Brain microvascular endothelial cell (primary cell): ENCODE measurements around the gene SLC25A41.

Experiments
- DNase-seq: peaks from one replicate; pipeline ENCODE4 v3.0.0-alpha.2; 2020
- H3K27ac ChIP-seq: fragments of 250-450 bp; sonication (Bioruptor Pico); 2 replicates; pipeline ENCODE4 v1.5.1; 2020; ENCODE audit warnings: mild to moderate bottlenecking, moderate library complexity
- H3K27me3 ChIP-seq: fragments of 250-450 bp; sonication (Bioruptor Pico); replicated peaks from 2 replicates; pipeline ENCODE4 v1.5.1; 2020; ENCODE audit warnings: mild to moderate bottlenecking
- H3K36me3 ChIP-seq: fragments of 250-450 bp; sonication (Bioruptor Pico); replicated peaks from 2 replicates; pipeline ENCODE4 v1.5.1; 2020; ENCODE audit warnings: mild to moderate bottlenecking
- H3K4me3 ChIP-seq: 2 replicates; pipeline ENCODE4 v1.5.1; 2011; ENCODE audit warnings: low read depth, mild to moderate bottlenecking, control low read depth, low read length, moderate library complexity
- in situ Hi-C: cut with HindIII; loops from 2 replicates; pipeline ENCODE4 v1.10.0; 2017; ENCODE audit warnings: low sequenced_read_pairs, low pct_ligation_motif_present
- TF ChIP-seq, protein P1 (sequence below): IDR thresholded peaks from 2 replicates; pipeline ENCODE4 v1.5.1; 2011; ENCODE audit warnings: low read depth, mild to moderate bottlenecking, moderate library complexity, low read length, control low read depth, inconsistent platforms; ENCODE audit errors: missing control alignments

The SLC25A41 gene

DNA sequence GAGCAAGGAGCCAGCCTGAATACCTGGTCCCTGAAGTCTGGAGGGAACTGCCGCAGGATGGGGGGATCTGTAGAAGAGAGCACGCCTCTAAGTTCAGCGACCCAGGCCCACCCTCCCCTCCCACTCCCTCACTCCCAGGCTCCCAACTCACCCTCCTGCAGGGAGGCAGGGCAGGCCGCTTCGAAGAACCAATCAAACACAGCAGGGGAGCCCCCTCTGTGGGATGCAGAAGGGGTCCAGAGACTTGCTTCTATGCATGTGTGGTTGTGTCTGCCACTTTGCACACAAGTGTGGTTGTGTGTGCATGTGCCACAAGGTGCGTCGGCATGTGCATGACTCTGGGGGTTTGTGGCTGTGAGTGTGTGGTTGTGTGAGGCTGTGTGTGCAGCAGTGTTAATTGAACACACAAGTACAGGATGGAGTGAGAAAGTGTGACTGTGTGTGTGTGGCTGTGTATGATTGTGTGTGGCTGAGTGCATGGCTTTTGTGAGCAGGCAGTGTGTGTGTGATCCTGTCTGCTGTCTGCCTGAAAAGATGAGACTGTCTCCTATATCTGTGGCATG lies 46.4 kb upstream of the SLC25A41 start:
- H3K4me3 ChIP-seq: no peak overlapping the region
- no peaks in the 10 kb centered on the region for H3K36me3 ChIP-seq
- DNase-seq: no peak
- in situ Hi-C loops: no loop called here
- H3K27me3 ChIP-seq: no peaks in the 10 kb centered on the region
- H3K27ac ChIP-seq: no peak overlapping the region
- TF ChIP-seq, protein P1, sequence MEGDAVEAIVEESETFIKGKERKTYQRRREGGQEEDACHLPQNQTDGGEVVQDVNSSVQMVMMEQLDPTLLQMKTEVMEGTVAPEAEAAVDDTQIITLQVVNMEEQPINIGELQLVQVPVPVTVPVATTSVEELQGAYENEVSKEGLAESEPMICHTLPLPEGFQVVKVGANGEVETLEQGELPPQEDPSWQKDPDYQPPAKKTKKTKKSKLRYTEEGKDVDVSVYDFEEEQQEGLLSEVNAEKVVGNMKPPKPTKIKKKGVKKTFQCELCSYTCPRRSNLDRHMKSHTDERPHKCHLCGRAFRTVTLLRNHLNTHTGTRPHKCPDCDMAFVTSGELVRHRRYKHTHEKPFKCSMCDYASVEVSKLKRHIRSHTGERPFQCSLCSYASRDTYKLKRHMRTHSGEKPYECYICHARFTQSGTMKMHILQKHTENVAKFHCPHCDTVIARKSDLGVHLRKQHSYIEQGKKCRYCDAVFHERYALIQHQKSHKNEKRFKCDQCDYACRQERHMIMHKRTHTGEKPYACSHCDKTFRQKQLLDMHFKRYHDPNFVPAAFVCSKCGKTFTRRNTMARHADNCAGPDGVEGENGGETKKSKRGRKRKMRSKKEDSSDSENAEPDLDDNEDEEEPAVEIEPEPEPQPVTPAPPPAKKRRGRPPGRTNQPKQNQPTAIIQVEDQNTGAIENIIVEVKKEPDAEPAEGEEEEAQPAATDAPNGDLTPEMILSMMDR: no peak

- in situ Hi-C loops: no loop called here
- Histone ChIP-seq H3K36me3 (no peaks in the 10 kb centered on the region), H3K27me3 (no peaks in the 10 kb centered on the region), H3K27ac (no peak overlapping the region), H3K4me3 (no peak overlapping the region)
- no peak for DNase-seq
- TF ChIP-seq, protein P1: no peak
Measured at GRCh38 chr19:6478815-6479214, 45.3 kb upstream of the SLC25A41 start.

DNA sequence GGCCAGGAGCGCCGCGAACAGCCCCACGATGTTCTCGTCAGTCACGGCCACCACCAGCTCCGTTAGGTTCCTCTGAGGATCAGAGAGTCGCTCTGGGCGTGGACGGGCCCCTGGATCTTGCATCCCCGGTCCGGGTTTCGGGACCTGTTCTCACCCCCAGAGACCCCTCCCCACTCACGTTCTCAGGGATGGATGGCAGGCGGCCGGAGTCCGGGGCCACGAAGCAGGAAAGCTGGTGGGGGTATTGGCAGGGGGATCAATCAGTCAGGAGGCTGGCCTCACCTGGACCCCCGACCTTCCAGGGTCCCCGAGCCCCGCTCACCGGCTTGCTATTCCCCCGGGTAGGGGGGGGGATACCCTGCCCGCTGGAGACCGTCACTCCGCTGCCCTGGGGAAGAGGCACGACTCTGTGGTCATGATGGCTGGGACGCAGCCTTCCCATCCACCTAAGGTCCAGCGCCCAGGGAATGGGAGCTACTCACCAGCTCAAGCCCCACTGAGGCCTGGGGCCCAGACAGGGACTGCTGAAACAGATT lies 43.4 kb upstream of the SLC25A41 start:
- DNase-seq: no peak
- in situ Hi-C loops: no loop called here
- H3K27me3 ChIP-seq: no peaks in the 10 kb centered on the region
- H3K4me3 ChIP-seq: no peak overlapping the region
- H3K27ac ChIP-seq: no peak overlapping the region
- TF ChIP-seq, protein P1: no peak
- H3K36me3 ChIP-seq: no peaks in the 10 kb centered on the region

- no peak overlapping the region for H3K4me3 ChIP-seq
- no peaks in the 10 kb centered on the region for H3K27me3 ChIP-seq
- TF ChIP-seq, protein P1: no peak
- DNase-seq: peak; percentile 52
- no peak overlapping the region for H3K27ac ChIP-seq
- H3K36me3 ChIP-seq: no peaks in the 10 kb centered on the region
- in situ Hi-C loops: no loop called here
Measured at GRCh38 chr19:6476155-6476895, 42.8 kb upstream of the SLC25A41 start.

- Histone ChIP-seq H3K27ac (no peak overlapping the region), H3K27me3 (no peaks in the 10 kb centered on the region), H3K4me3 (no peak overlapping the region), H3K36me3 (no peaks in the 10 kb centered on the region)
- TF ChIP-seq, protein P1: no peak
- in situ Hi-C loops: no loop called here
- no peak for DNase-seq
Measured at GRCh38 chr19:6475321-6476108, 42.0 kb upstream of the SLC25A41 start.
